ENCODE results near the gene XAGE1A.
"Not testable (repeated sequence)": the region's sequence is repeated elsewhere in the genome, so short reads cannot be mapped to it uniquely, and the experiment has no call there.

The XAGE1A gene

GRCh38 chrX:52495545-52496418, at the start of gene XAGE1A:
XAGE1A (plus strand) TSS chrX:52495808; CDS start chrX:52497362, 1,554 bp downstream.
- not testable (repeated sequence) for DNase-seq (ENCODE audit: low read depth)

GRCh38 chrX:52452031-52452430, 43.6 kb upstream of the XAGE1A start:
- DNase-seq (ENCODE audit: low read depth), result not testable (repeated sequence)

- not testable (repeated sequence) for DNase-seq (ENCODE audit: low read depth)
These were observed 24.3 kb upstream of the XAGE1A start for GRCh38 chrX:52471301-52471700.

- DNase-seq (ENCODE audit: low read depth), result not testable (repeated sequence)
These were observed 788 bp downstream of the XAGE1A start for GRCh38 chrX:52496419-52496772.

- DNase-seq (ENCODE audit: low read depth), result not testable (repeated sequence)
These were observed 5.8 kb downstream of the XAGE1A start for GRCh38 chrX:52501362-52501761.

- DNase-seq (ENCODE audit: low read depth), result no peak
These were observed 8.9 kb downstream of the XAGE1A start for GRCh38 chrX:52504551-52504950.

GRCh38 chrX:52507331-52507730, 11.7 kb downstream of the XAGE1A start:
- DNase-seq (ENCODE audit: low read depth), result no peak

GRCh38 chrX:52509916-52510315, 14.3 kb downstream of the XAGE1A start:
- DNase-seq (ENCODE audit: low read depth), result no peak

GRCh38 chrX:52511126-52511525, 15.5 kb downstream of the XAGE1A start:
- DNase-seq (ENCODE audit: low read depth), result not testable (repeated sequence)

- not testable (repeated sequence) for DNase-seq (ENCODE audit: low read depth)
These were observed 20.7 kb downstream of the XAGE1A start for GRCh38 chrX:52516110-52516986.

- not testable (repeated sequence) for DNase-seq (ENCODE audit: low read depth)
These were observed 21.3 kb downstream of the XAGE1A start, which contains the start of gene XAGE1B for GRCh38 chrX:52516987-52517325. XAGE1B (minus strand) TSS chrX:52517063; CDS start chrX:52515527, 1,536 bp downstream.

- not testable (repeated sequence) for DNase-seq (ENCODE audit: low read depth)
These were observed 45.4 kb downstream of the XAGE1A start for GRCh38 chrX:52541051-52541450.

- DNase-seq (ENCODE audit: low read depth), result no peak
These were observed 46.7 kb downstream of the XAGE1A start for GRCh38 chrX:52542311-52542710.

- no peak for DNase-seq (ENCODE audit: low read depth)
These were observed 48.7 kb downstream of the XAGE1A start for GRCh38 chrX:52544147-52544840.

- DNase-seq (ENCODE audit: low read depth), result not testable (repeated sequence)
These were observed 53.2 kb downstream of the XAGE1A start for GRCh38 chrX:52548769-52549168.
